SK-N-SH (cell line): ENCODE data around the gene PTEN.

Source experiments
- CTCF ChIP-seq: fragments of 200-600 bp; sonication (generic); IDR thresholded peaks from 2 replicates; pipeline ENCODE4 v1.6.1; 2017; ENCODE audit warnings: antibody characterized with exemption, mild to moderate bottlenecking, moderate library complexity
- EZH2phosphoT487 ChIP-seq: fragments of 200-600 bp; sonication (generic); IDR thresholded peaks from 2 replicates; pipeline ENCODE4 v1.6.1; 2017; ENCODE audit warnings: low read depth, mixed run types, mild to moderate bottlenecking, antibody characterized with exemption, moderate library complexity, borderline replicate concordance
- JUND ChIP-seq: IDR thresholded peaks from 2 replicates; pipeline ENCODE4 v1.4.0; 2012
- POLR2AphosphoS5 ChIP-seq: IDR thresholded peaks from 2 replicates; pipeline ENCODE4 v1.6.1; 2012; ENCODE audit warnings: low read depth, low read length
- REST ChIP-seq: IDR thresholded peaks from 2 replicates; pipeline ENCODE4 v1.6.1; 2012; ENCODE audit warnings: mild to moderate bottlenecking, low read depth, low read length, moderate library complexity
- TAF1 ChIP-seq: IDR thresholded peaks from 2 replicates; pipeline ENCODE4 v1.6.1; 2012; ENCODE audit warnings: low read depth, mild to moderate bottlenecking, low read length, moderate library complexity, borderline replicate concordance

GRCh38 chr10:87979847-87980246, 116.4 kb downstream of the PTEN start:
- no peak for TF ChIP-seq REST
- TF ChIP-seq JUND: no peak
- TF ChIP-seq CTCF: no peak
- TF ChIP-seq EZH2phosphoT487: no peak
- TF ChIP-seq POLR2AphosphoS5: no peak
- no peak for TF ChIP-seq TAF1
